Esophagus squamous epithelium (tissue), 5 donors: ENCODE data around the gene FHIT. TPM values are rescaled to one million over a fixed set of nuclear protein-coding genes. Genes with fewer than 3 reads are reported as not detected.

Source experiments
- DNase-seq: peaks from one replicate; lab custom pipeline; 2025; lab: John Stamatoyannopoulos, UW
- H3K27ac ChIP-seq, 4 donors: fragments of 200-600 bp; sonication (generic); one replicate each; pipeline ENCODE4 v1.5.1; 2016 to 2019; ENCODE audit warnings: mild to moderate bottlenecking in 1 of 4
- H3K27me3 ChIP-seq, 4 donors: fragments of 200-600 bp; sonication (generic); 1 replicate in 3 of 4; 2 replicates in 1 of 4; pipeline versions ENCODE4 v1.5.1 to v1.6.0; 2017 to 2021; ENCODE audit warnings: antibody characterized with exemption in 1 of 4
- H3K36me3 ChIP-seq, 3 donors: fragments of 200-600 bp; sonication (generic); one replicate each; pipeline ENCODE4 v1.5.1; 2016 to 2019
- H3K4me1 ChIP-seq, 3 donors: fragments of 200-600 bp; sonication (generic); one replicate each; pipeline ENCODE4 v1.5.1; 2017 to 2019
- H3K4me3 ChIP-seq, 4 donors: fragments of 200-600 bp; sonication (generic); 1 replicate in 3 of 4; 2 replicates in 1 of 4; pipeline ENCODE4 v1.5.1; 2016 to 2019; ENCODE audit warnings: mild to moderate bottlenecking in 2 of 4, moderate library complexity in 1 of 4
- H3K9me3 ChIP-seq, 3 donors: fragments of 200-600 bp; sonication (generic); one replicate each; pipeline ENCODE4 v1.5.1; 2016 to 2019
- POLR2A ChIP-seq, 4 donors: fragments of 450-650 bp; IDR thresholded peaks; one replicate each; pipeline ENCODE4 v1.6.1; 2017; ENCODE audit warnings: antibody characterized with exemption in 4 of 4, mild to moderate bottlenecking in 4 of 4, moderate library complexity in 3 of 4
- WGBS, 2 donors: methylation state at CpG; one replicate each; pipeline ENCODE4 v1.1.5; 2018; 5-methylcytosine and 5-hydroxymethylcytosine counted together
- intact Hi-C: fragments of 100-400 bp; cut with DNase I; formaldehyde crosslinking; loops from one replicate; pipeline ENCODE4 v1.15.0; 2022
- total RNA-seq, 4 donors: library from RNA; depleted of rRNA; stranded (reverse); fragments of >200 nt; gene quantifications; one replicate each; pipeline ENCODE4 v1.1.0, GENCODE V29; 2016
- TF ChIP-seq, protein P1 (sequence below), 6 experiments: fragments of 450-650 bp in 4 of 6; fragments of 200-600 bp in 2 of 6; sonication (generic) in 2 of 6; IDR thresholded peaks; one replicate each; pipeline ENCODE4 v1.5.1; 2016 to 2019; ENCODE audit warnings: antibody characterized with exemption in 6 of 6, mild to moderate bottlenecking in 4 of 6, moderate library complexity in 4 of 6
- donor health status: DM: yes; HTN: yes; CAD: no.

The FHIT gene
- total RNA-seq, 4 donors from 2014 or later = 0.64 to 5.7 (median 3.1) TPM

GRCh38 chr3:61138401-61138800 lies 112.9 kb downstream of the FHIT start:
- Histone ChIP-seq H3K27ac (no peak overlapping the region), H3K4me3 (no peak overlapping the region), H3K36me3 (no peaks in the 10 kb centered on the region), H3K27me3 (no peaks in the 10 kb centered on the region), H3K4me1 (peaks cover 0 to 8% (median 0%) of the 10 kb centered on the region in 3 donors), H3K9me3 (no peaks in the 10 kb centered on the region)
- intact Hi-C loops = no loop called here
- TF ChIP-seq, protein P1, sequence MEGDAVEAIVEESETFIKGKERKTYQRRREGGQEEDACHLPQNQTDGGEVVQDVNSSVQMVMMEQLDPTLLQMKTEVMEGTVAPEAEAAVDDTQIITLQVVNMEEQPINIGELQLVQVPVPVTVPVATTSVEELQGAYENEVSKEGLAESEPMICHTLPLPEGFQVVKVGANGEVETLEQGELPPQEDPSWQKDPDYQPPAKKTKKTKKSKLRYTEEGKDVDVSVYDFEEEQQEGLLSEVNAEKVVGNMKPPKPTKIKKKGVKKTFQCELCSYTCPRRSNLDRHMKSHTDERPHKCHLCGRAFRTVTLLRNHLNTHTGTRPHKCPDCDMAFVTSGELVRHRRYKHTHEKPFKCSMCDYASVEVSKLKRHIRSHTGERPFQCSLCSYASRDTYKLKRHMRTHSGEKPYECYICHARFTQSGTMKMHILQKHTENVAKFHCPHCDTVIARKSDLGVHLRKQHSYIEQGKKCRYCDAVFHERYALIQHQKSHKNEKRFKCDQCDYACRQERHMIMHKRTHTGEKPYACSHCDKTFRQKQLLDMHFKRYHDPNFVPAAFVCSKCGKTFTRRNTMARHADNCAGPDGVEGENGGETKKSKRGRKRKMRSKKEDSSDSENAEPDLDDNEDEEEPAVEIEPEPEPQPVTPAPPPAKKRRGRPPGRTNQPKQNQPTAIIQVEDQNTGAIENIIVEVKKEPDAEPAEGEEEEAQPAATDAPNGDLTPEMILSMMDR (IDR thresholded peaks at IDR 0.05) = no peak
- no peak for TF ChIP-seq POLR2A (IDR thresholded peaks at IDR 0.05)
- 82 to 87% methylated on average over 5 of the region's 5 CpGs for WGBS, 2 donors
- DNase-seq = no peak

GRCh38 chr3:61136191-61136590 lies 115.1 kb downstream of the FHIT start:
- H3K4me3 ChIP-seq = no peak overlapping the region
- no peak for DNase-seq
- intact Hi-C loops = no loop called here
- H3K27ac ChIP-seq = no peak overlapping the region
- no peaks in the 10 kb centered on the region for H3K27me3 ChIP-seq
- H3K36me3 ChIP-seq = no peaks in the 10 kb centered on the region
- 48 to 53% methylated on average over 4 to 5 of the region's 5 CpGs for WGBS, 2 donors
- no peaks in the 10 kb centered on the region for H3K9me3 ChIP-seq
- TF ChIP-seq, protein P1 (IDR thresholded peaks at IDR 0.05) = no peak
- no peak for TF ChIP-seq POLR2A (IDR thresholded peaks at IDR 0.05)
- H3K4me1 ChIP-seq = peaks cover 0 to 8% (median 0%) of the 10 kb centered on the region in 3 donors

- TF ChIP-seq POLR2A (IDR thresholded peaks at IDR 0.05) = no peak
- TF ChIP-seq, protein P1 (IDR thresholded peaks at IDR 0.05) = no peak
- intact Hi-C loops = no loop called here
- no peaks in the 10 kb centered on the region for H3K9me3 ChIP-seq
- WGBS, 2 donors = 75 to 91% methylated on average over 3 of the region's 3 CpGs
- H3K27ac ChIP-seq = no peak overlapping the region
- no peaks in the 10 kb centered on the region for H3K36me3 ChIP-seq
- no peaks in the 10 kb centered on the region for H3K27me3 ChIP-seq
- DNase-seq = no peak
- H3K4me1 ChIP-seq = peaks cover 0 to 8% (median 0%) of the 10 kb centered on the region in 3 donors
- no peak overlapping the region for H3K4me3 ChIP-seq
These were observed 116.7 kb downstream of the FHIT start for GRCh38 chr3:61134532-61134931.

- no peaks in the 10 kb centered on the region for H3K9me3 ChIP-seq
- no peak for TF ChIP-seq POLR2A (IDR thresholded peaks at IDR 0.05)
- TF ChIP-seq, protein P1 (IDR thresholded peaks at IDR 0.05) = no peak
- intact Hi-C loops = no loop called here
- no peak overlapping the region for H3K4me3 ChIP-seq
- no peaks in the 10 kb centered on the region for H3K27me3 ChIP-seq
- no peak overlapping the region for H3K27ac ChIP-seq
- H3K36me3 ChIP-seq = no peaks in the 10 kb centered on the region
- H3K4me1 ChIP-seq = peaks cover 0 to 8% (median 0%) of the 10 kb centered on the region in 3 donors
- DNase-seq = no peak
These were observed 119.2 kb downstream of the FHIT start for GRCh38 chr3:61132062-61132461.

DNA sequence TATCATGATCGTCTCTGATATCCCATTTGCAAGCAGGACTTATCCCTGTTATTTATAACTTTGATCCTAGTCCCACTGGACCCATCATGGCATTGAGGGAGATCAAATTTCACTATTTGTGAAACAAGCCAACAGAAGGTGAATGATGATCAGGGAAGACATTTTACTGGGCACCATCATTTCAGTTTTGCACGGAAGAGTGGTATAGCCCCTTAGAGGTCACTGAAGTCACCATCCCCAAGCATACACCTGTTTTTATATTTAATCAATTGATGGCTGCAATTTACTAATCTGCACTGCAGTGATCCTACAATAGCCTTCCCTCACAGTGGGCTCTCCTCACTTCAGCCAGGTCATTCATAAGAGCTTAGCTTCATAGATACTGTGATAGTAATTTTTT lies 132.4 kb downstream of the FHIT start:
- peaks cover 0 to 4% (median 0%) of the 10 kb centered on the region in 3 donors for H3K4me1 ChIP-seq
- no peaks in the 10 kb centered on the region for H3K27me3 ChIP-seq
- TF ChIP-seq, protein P1 (IDR thresholded peaks at IDR 0.05) = no peak
- no peak for TF ChIP-seq POLR2A (IDR thresholded peaks at IDR 0.05)
- WGBS, 2 donors = 88% methylated on average over 2 of the region's 2 CpGs
- no peak overlapping the region for H3K27ac ChIP-seq
- H3K36me3 ChIP-seq = no peaks in the 10 kb centered on the region
- H3K9me3 ChIP-seq = no peaks in the 10 kb centered on the region
- no peak for DNase-seq
- intact Hi-C loops = no loop called here
- no peak overlapping the region for H3K4me3 ChIP-seq
